Measurements from ENCODE around the gene CAPZA2.
"Not testable (repeated sequence)": the region's sequence is repeated elsewhere in the genome, so short reads cannot be mapped to it uniquely, and the experiment has no call there.

Gene CAPZA2

GRCh38 chr7:116970238-116970910 lies 108.0 kb downstream of the CAPZA2 start:
- Histone ChIP-seq H2AFZ (ENCODE audit: low read depth, low read length) (no peak overlapping the region), H3K9me3 (ENCODE audit: low read length) (no peaks in the 10 kb centered on the region), H3K4me3 (ENCODE audit: low read length) (no peak overlapping the region), H3K36me3 (ENCODE audit: insufficient read depth, low read length) (no peaks in the 10 kb centered on the region), H3K4me1 (ENCODE audit: insufficient read depth, low read length) (peaks cover 2% of the 10 kb centered on the region), H3K27me3 (ENCODE audit: insufficient read depth, low read length) (no peaks in the 10 kb centered on the region)

DNA sequence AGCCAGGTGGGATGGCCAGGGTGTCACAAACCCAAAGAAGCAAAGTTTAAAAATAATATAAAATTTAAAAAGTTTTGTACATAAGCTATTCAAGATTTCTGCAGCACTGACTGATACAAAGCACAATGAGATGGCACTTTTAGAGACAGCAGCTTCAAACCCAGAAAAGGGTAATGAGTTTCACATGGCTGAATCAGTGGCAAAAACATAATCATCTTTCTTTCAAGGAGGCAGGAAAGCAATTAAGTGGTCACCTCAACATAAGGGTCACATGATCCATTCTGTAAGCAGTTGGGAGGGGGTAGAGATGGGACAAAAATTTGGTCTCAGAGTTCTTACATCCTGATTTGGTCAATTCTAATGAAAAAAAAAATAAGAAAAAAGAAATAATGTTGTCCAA lies 108.8 kb downstream of the CAPZA2 start:
- not testable (repeated sequence) for H2AFZ ChIP-seq (ENCODE audit: low read depth, low read length); H3K9me3 ChIP-seq (ENCODE audit: low read length); H3K4me3 ChIP-seq (ENCODE audit: low read length); H3K27me3 ChIP-seq (ENCODE audit: insufficient read depth, low read length); H3K4me1 ChIP-seq (ENCODE audit: insufficient read depth, low read length); H3K36me3 ChIP-seq (ENCODE audit: insufficient read depth, low read length)

All from neuron (in vitro differentiated cells).